ENCODE data around the gene PCBP3. TPM values are rescaled to one million over a fixed set of nuclear protein-coding genes. Genes with fewer than 3 reads are reported as not detected.

The PCBP3 gene
- total and polyA plus RNA-seq, 2 of the 8 experiments (the other 6 are each of a cell fraction or from before 2014, with no cell fraction given), result 3.5 to 6.3 TPM

DNA sequence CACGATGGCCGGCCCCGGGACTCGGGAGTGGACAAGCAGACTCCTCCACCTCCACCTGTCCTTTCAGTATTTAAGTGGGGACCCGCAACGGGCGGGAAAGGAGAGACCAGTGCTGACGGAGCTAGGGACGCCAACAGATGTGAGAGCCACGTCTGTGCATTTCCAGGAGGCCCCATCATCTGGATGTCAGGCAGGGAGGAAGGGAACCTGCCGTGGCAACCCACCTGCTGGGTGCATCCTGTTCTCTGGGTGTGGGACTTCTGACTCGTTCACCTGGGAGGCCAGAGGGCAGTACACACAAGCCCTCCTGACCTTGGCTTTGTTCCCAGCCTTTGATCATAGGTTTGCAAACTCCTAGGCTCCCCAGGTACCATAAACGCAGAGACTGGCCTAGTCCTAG is 5.6 kb upstream of the PCBP3 start (continued):
- TF ChIP-seq CHD7 (IDR thresholded peaks at IDR 0.05; ENCODE audit: insufficient replicate concordance, low read length) (no peak), YY1 (IDR thresholded peaks at IDR 0.05; ENCODE audit: low read depth, low read length) (no peak), RXRA (IDR thresholded peaks at IDR 0.05; ENCODE audit: insufficient read depth, low read depth, low read length) (no peak), SRF (IDR thresholded peaks at IDR 0.05; ENCODE audit: low read depth, low read length) (no peak), E2F6 (IDR thresholded peaks at IDR 0.05) (no peak), RBBP5 (IDR thresholded peaks at IDR 0.05; ENCODE audit: borderline replicate concordance, low read depth, low read length) (no peak), EZH2 (IDR thresholded peaks at IDR 0.05; ENCODE audit: low read depth, low read length, severe bottlenecking) (no peak)
